ENCODE data around the gene NTSR1.

NTSR1 gene

GRCh38 chr20:62728028-62728780 is 19.6 kb downstream of the NTSR1 start:
- DNase-seq = no peak

- no peak for DNase-seq
Observed at GRCh38 chr20:62728781-62729300, 20.2 kb downstream of the NTSR1 start.

- no peak for DNase-seq
Observed at GRCh38 chr20:62730481-62730880, 21.8 kb downstream of the NTSR1 start.

GRCh38 chr20:62732031-62732760 is 23.6 kb downstream of the NTSR1 start:
- DNase-seq = no peak

GRCh38 chr20:62732842-62733525 is 24.3 kb downstream of the NTSR1 start:
- no peak for DNase-seq

GRCh38 chr20:62733526-62733842 is 24.8 kb downstream of the NTSR1 start:
- DNase-seq = no peak

- DNase-seq = no peak
Observed at GRCh38 chr20:62733891-62734290, 25.3 kb downstream of the NTSR1 start.

- DNase-seq = no peak
Observed at GRCh38 chr20:62734326-62734725, 25.7 kb downstream of the NTSR1 start.

- no peak for DNase-seq
Observed at GRCh38 chr20:62734881-62735280, 26.2 kb downstream of the NTSR1 start.

- no peak for DNase-seq
Observed at GRCh38 chr20:62735331-62735821, 26.7 kb downstream of the NTSR1 start.

- no peak for DNase-seq
Observed at GRCh38 chr20:62736026-62736406, 27.4 kb downstream of the NTSR1 start.

- DNase-seq = no peak
Observed at GRCh38 chr20:62736407-62737071, 27.9 kb downstream of the NTSR1 start.

- DNase-seq = no peak
Observed at GRCh38 chr20:62737271-62737811, 28.7 kb downstream of the NTSR1 start.

GRCh38 chr20:62738025-62738881 is 29.6 kb downstream of the NTSR1 start:
- DNase-seq = no peak

GRCh38 chr20:62739067-62739466 is 30.4 kb downstream of the NTSR1 start:
- no peak for DNase-seq

- no peak for DNase-seq
Observed at GRCh38 chr20:62739581-62740285, 31.1 kb downstream of the NTSR1 start.

- DNase-seq = no peak
Observed at GRCh38 chr20:62740286-62741141, 31.9 kb downstream of the NTSR1 start.

GRCh38 chr20:62741191-62741691 is 32.6 kb downstream of the NTSR1 start:
- no peak for DNase-seq

GRCh38 chr20:62741701-62742491 is 33.3 kb downstream of the NTSR1 start:
- no peak for DNase-seq
